ENCODE data around the gene PDCL2. TPM values are rescaled to one million over a fixed set of nuclear protein-coding genes. Genes with fewer than 3 reads are reported as not detected.

Gene PDCL2
- total and polyA plus RNA-seq, 9 of the 15 experiments (the other 6 are each of a cell fraction or from before 2014, with no cell fraction given): 0.62 to 2.5 (median 1.2) TPM

DNA sequence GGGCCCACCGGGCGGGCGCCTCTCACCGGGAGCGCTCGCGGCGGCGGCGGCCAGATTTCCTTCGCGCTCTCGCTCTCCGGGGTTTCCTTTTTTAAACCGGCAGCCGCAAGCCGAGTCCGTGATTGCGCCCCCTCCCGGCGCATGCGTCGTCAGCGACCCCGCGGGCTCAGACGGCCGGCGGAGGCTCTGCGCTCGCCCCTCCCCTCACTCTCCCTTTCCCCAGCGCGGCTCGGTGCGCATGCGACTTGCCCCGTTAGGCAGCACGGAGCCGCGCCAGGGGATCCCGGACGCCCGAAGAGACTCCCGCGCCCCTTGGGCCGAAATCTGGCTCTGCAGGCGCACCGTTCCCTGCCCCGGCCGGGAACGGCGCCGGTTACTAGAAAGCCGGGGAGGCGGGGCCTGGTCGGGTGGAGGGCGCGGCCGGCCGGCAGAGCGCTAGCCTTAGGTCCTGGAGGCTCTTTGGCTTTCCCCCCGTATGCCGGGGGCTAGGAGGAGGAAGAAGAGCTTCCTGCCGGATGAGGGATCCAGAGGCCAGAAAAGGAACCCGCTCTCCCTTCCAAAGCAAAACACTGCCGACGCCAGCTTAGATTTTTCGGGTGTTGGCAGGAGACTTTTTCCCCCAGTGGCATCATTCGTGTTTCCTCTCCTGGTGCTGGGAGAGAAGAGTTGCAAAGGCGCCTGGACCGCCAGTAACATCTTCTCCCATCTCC lies 45.1 kb downstream of the PDCL2 start, which contains the start of gene CLOCK (continued):
- TF ChIP-seq, protein P1, sequence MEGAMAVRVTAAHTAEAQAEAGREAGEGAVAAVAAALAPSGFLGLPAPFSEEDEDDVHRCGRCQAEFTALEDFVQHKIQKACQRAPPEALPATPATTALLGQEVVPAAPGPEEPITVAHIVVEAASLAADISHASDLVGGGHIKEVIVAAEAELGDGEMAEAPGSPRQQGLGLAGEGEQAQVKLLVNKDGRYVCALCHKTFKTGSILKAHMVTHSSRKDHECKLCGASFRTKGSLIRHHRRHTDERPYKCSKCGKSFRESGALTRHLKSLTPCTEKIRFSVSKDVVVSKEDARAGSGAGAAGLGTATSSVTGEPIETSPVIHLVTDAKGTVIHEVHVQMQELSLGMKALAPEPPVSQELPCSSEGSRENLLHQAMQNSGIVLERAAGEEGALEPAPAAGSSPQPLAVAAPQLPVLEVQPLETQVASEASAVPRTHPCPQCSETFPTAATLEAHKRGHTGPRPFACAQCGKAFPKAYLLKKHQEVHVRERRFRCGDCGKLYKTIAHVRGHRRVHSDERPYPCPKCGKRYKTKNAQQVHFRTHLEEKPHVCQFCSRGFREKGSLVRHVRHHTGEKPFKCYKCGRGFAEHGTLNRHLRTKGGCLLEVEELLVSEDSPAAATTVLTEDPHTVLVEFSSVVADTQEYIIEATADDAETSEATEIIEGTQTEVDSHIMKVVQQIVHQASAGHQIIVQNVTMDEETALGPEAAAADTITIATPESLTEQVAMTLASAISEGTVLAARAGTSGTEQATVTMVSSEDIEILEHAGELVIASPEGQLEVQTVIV (CRISPR knock-in tag; IDR thresholded peaks at IDR 0.05; ENCODE audit: borderline replicate concordance): no peak
- TF ChIP-seq, protein P2, sequence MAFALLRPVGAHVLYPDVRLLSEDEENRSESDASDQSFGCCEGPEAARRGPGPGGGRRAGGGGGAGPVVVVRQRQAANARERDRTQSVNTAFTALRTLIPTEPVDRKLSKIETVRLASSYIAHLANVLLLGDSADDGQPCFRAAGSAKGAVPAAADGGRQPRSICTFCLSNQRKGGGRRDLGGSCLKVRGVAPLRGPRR (CRISPR knock-in tag; IDR thresholded peaks at IDR 0.05): no peak
- TF ChIP-seq ZNF507 (tag; conservative IDR thresholded peaks at IDR 0.05) (no peak), ETS2 (tag; IDR thresholded peaks at IDR 0.05; ENCODE audit: borderline replicate concordance, poor library complexity, severe bottlenecking) (no peak), ZNF717 (CRISPR knock-in tag; IDR thresholded peaks at IDR 0.05) (no peak), SRSF7 (optimal IDR thresholded peaks at IDR 0.05; ENCODE audit: low read depth, low read length) (no peak), ILK (tag; IDR thresholded peaks at IDR 0.05; ENCODE audit: borderline replicate concordance, low read depth) (no peak), ZBED1 (IDR thresholded peaks at IDR 0.05) (no peak), SNRNP70 (optimal IDR thresholded peaks at IDR 0.05; ENCODE audit: low read depth, low read length) (no peak), RCOR1 (IDR thresholded peaks at IDR 0.05; ENCODE audit: borderline replicate concordance in 1 of 2, low read depth in 2 of 2, low read length in 2 of 2) (peak; percentile 84 to 96), ZKSCAN1 (IDR thresholded peaks at IDR 0.05; ENCODE audit: low read depth, low read length) (no peak), ASH1L (IDR thresholded peaks at IDR 0.05; ENCODE audit: borderline replicate concordance, low read depth, partially characterized antibody) (no peak), RAD21 (CRISPR knock-in tag; conservative IDR thresholded peaks at IDR 0.05 in 1 of 2, IDR thresholded peaks at IDR 0.05 in 1 of 2) (no peak; a peak in 2 of 4 replicates), HIVEP1 (CRISPR knock-in tag; IDR thresholded peaks at IDR 0.05) (no peak), E2F3 (CRISPR knock-in tag; IDR thresholded peaks at IDR 0.05) (no peak; the same call in 1 of the 2 replicates), SPI1 (IDR thresholded peaks at IDR 0.05; ENCODE audit: borderline replicate concordance, low read depth, low read length) (no peak)
- TF ChIP-seq, protein P3, sequence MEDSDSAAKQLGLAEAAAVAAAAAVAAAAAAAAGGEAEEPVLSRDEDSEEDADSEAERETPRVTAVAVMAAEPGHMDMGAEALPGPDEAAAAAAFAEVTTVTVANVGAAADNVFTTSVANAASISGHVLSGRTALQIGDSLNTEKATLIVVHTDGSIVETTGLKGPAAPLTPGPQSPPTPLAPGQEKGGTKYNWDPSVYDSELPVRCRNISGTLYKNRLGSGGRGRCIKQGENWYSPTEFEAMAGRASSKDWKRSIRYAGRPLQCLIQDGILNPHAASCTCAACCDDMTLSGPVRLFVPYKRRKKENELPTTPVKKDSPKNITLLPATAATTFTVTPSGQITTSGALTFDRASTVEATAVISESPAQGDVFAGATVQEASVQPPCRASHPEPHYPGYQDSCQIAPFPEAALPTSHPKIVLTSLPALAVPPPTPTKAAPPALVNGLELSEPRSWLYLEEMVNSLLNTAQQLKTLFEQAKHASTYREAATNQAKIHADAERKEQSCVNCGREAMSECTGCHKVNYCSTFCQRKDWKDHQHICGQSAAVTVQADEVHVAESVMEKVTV (CRISPR knock-in tag; IDR thresholded peaks at IDR 0.05): no peak
- TF ChIP-seq, protein P4, sequence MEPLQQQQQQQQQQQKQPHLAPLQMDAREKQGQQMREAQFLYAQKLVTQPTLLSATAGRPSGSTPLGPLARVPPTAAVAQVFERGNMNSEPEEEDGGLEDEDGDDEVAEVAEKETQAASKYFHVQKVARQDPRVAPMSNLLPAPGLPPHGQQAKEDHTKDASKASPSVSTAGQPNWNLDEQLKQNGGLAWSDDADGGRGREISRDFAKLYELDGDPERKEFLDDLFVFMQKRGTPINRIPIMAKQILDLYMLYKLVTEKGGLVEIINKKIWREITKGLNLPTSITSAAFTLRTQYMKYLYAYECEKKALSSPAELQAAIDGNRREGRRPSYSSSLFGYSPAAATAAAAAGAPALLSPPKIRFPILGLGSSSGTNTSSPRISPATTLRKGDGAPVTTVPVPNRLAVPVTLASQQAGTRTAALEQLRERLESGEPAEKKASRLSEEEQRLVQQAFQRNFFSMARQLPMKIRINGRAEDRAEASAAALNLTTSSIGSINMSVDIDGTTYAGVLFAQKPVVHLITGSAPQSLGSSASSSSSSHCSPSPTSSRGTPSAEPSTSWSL (CRISPR knock-in tag; IDR thresholded peaks at IDR 0.05; ENCODE audit: borderline replicate concordance): no peak
- TF ChIP-seq, protein P5, sequence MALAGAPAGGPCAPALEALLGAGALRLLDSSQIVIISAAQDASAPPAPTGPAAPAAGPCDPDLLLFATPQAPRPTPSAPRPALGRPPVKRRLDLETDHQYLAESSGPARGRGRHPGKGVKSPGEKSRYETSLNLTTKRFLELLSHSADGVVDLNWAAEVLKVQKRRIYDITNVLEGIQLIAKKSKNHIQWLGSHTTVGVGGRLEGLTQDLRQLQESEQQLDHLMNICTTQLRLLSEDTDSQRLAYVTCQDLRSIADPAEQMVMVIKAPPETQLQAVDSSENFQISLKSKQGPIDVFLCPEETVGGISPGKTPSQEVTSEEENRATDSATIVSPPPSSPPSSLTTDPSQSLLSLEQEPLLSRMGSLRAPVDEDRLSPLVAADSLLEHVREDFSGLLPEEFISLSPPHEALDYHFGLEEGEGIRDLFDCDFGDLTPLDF (CRISPR knock-in tag; IDR thresholded peaks at IDR 0.05): peak; percentile 29; the same call in 1 of the 2 replicates

Data from K562 (cell line).